ENCODE results near the gene CT45A1. TPM values are rescaled to one million over a fixed set of nuclear protein-coding genes. Genes with fewer than 3 reads are reported as not detected.
"Not testable (repeated sequence)": the region's sequence is repeated elsewhere in the genome, so short reads cannot be mapped to it uniquely, and the experiment has no call there.

CT45A1 gene, protein sequence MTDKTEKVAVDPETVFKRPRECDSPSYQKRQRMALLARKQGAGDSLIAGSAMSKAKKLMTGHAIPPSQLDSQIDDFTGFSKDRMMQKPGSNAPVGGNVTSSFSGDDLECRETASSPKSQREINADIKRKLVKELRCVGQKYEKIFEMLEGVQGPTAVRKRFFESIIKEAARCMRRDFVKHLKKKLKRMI
- not detected for total RNA-seq

DNA sequence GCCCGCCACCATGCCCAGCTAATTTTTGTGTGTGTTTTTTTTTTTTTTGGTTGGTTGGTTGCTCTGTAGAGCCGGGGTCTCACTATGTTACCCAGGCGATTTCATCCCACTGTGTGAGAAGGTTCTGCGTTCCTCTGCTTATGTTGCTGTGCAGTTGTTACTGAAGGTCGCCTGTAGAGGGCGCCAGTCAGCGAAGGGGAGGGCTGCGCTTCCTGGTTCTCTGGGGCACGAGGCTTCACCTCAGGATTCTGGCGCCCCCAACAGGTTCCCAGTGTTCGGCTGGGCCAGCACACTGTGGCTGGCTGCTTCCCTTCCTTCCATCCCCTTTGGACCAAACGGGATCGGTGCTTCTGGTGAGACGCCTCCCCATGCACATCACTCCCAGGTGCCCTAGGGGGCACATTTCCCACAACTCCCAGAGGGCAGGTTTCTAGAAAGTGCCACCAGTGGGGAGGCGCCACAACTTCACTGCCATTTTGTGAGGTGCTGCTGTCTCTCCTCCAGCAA lies at the start of gene CT45A1:
TSS of gene CT45A1 (plus strand) at position 457 of the 507 bp plus-strand sequence. CDS start 5,302 bp downstream, outside the sequence.
- H3K4me1 ChIP-seq; H3K27ac ChIP-seq; intact Hi-C loops (cut with DNase I; ENCODE audit: low total_unique reads); ATAC-seq; H3K27me3 ChIP-seq; H3K36me3 ChIP-seq; H3K4me3 ChIP-seq; in situ Hi-C loops (cut with MboI; ENCODE audit: low sequenced_read_pairs in 4 of 4); DNase-seq; H3K9me3 ChIP-seq: not testable (repeated sequence)

DNA sequence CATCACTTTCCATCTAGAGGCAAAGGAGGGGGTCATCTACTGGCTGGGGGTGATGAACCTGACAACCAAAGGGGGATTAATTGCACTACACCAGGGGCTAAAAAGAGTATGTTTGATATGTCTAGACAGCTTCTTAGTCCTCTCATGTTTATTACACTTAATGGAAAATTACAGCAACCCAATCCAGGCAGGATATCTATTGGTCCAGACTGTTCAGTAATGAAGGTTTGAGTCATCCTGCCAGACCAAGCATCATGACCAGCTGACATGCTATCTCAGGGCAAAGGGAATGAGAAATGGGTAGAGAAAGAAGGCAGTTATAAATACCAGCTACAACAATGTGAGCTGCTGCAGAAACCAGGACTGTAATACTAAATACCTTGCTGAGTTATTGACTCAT lies 40.5 kb upstream of the CT45A1 start:
- H3K9me3 ChIP-seq; DNase-seq; H3K4me1 ChIP-seq; H3K27ac ChIP-seq; H3K4me3 ChIP-seq; ATAC-seq; in situ Hi-C loops (cut with MboI; ENCODE audit: low sequenced_read_pairs in 4 of 4); H3K36me3 ChIP-seq; H3K27me3 ChIP-seq; intact Hi-C loops (cut with DNase I; ENCODE audit: low total_unique reads): not testable (repeated sequence)

DNA sequence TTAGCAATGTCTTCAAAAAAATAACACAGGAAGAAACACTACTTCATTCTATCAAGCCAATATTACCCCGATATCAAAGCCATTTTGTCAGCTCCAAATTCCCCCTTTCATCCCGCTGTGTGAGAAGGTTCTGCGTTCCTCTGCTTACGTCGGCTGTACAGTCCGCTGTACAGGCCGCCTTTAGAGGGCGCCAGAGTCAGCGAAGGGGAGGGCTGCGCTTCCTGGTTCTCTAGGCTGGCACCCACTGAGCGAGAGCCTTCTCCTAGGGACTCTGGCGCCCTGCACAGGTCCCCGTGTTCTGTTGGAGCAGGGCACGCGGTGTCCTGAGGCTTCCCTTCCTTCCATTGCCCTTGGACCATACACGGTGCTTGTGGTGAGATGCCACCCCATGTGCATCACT lies 25.3 kb upstream of the CT45A1 start:
- in situ Hi-C loops (cut with MboI; ENCODE audit: low sequenced_read_pairs in 4 of 4), result no loop called here
- Histone ChIP-seq H3K4me1 (no peaks in the 10 kb centered on the region), H3K9me3 (no peaks in the 10 kb centered on the region), H3K27ac (no peak overlapping the region), H3K36me3 (no peaks in the 10 kb centered on the region), H3K27me3 (peaks cover 0 to 2% (median 0%) of the 10 kb centered on the region in 3 donors), H3K4me3 (no peak overlapping the region)
- intact Hi-C loops (cut with DNase I; ENCODE audit: low total_unique reads), result no loop called here
- TF ChIP-seq, protein P1, sequence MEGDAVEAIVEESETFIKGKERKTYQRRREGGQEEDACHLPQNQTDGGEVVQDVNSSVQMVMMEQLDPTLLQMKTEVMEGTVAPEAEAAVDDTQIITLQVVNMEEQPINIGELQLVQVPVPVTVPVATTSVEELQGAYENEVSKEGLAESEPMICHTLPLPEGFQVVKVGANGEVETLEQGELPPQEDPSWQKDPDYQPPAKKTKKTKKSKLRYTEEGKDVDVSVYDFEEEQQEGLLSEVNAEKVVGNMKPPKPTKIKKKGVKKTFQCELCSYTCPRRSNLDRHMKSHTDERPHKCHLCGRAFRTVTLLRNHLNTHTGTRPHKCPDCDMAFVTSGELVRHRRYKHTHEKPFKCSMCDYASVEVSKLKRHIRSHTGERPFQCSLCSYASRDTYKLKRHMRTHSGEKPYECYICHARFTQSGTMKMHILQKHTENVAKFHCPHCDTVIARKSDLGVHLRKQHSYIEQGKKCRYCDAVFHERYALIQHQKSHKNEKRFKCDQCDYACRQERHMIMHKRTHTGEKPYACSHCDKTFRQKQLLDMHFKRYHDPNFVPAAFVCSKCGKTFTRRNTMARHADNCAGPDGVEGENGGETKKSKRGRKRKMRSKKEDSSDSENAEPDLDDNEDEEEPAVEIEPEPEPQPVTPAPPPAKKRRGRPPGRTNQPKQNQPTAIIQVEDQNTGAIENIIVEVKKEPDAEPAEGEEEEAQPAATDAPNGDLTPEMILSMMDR (IDR thresholded peaks at IDR 0.05 in 4 of 5, conservative IDR thresholded peaks at IDR 0.05 in 1 of 5), result no peak
- no peak for TF ChIP-seq POLR2A (IDR thresholded peaks at IDR 0.05)
- ATAC-seq, result no peak
- DNase-seq, result no peak

DNA sequence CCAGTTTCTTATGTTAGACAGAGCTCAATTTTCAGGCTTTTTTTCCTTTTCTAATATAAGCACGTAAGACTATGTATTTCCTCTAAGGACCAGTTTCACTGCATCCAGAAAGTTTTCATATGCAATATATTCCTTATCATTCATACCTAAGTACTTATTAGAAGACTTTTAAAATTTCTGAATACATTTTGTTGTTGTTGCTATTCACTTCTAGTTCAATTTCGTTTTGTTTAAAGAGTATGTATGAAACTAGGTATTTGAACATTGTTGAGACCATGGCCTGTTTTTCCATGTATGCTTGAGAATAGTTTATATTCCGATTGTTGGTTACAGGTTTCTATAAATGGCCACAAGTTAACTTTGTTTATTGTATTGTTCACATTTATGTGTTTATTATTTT lies 18.0 kb upstream of the CT45A1 start:
- in situ Hi-C loops (cut with MboI; ENCODE audit: low sequenced_read_pairs in 4 of 4) (no loop called here), intact Hi-C loops (cut with DNase I; ENCODE audit: low total_unique reads) (no loop called here)
- no peak for TF ChIP-seq POLR2A (IDR thresholded peaks at IDR 0.05)
- TF ChIP-seq, protein P1 (IDR thresholded peaks at IDR 0.05 in 4 of 5, conservative IDR thresholded peaks at IDR 0.05 in 1 of 5), result no peak
- H3K27ac ChIP-seq, result no peak overlapping the region
- ATAC-seq, result no peak
- H3K4me3 ChIP-seq, result no peak overlapping the region
- no peaks in the 10 kb centered on the region for H3K4me1 ChIP-seq
- no peak for DNase-seq
- H3K27me3 ChIP-seq, result peaks cover 0 to 2% (median 0%) of the 10 kb centered on the region in 3 donors
- no peaks in the 10 kb centered on the region for H3K36me3 ChIP-seq
- no peaks in the 10 kb centered on the region for H3K9me3 ChIP-seq

DNA sequence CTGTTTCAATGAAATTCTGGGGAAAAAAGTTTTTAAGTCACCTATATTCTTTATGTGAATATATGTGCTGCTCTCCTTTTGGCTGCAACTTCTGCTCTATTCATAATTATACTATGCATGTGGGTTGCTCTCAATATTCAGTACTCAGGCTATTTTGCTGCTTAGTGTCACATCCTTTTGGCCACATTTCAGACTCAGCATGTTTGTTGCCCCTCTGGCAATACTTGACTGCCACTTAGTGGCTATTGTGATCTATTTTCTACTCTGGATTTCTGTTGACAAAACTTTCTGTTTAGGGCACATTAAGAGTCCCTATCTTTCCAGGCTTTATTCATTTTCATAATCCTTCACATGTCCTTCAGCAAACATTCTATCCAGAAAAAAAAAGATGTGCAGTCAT lies 15.8 kb upstream of the CT45A1 start:
- intact Hi-C loops (cut with DNase I; ENCODE audit: low total_unique reads), result no loop called here
- TF ChIP-seq, protein P1 (IDR thresholded peaks at IDR 0.05 in 4 of 5, conservative IDR thresholded peaks at IDR 0.05 in 1 of 5), result no peak
- no peak for TF ChIP-seq POLR2A (IDR thresholded peaks at IDR 0.05)
- in situ Hi-C loops (cut with MboI; ENCODE audit: low sequenced_read_pairs in 4 of 4), result no loop called here
- no peak for ATAC-seq
- H3K4me1 ChIP-seq, result no peaks in the 10 kb centered on the region
- no peaks in the 10 kb centered on the region for H3K36me3 ChIP-seq
- no peak overlapping the region for H3K4me3 ChIP-seq
- no peak for DNase-seq
- no peaks in the 10 kb centered on the region for H3K9me3 ChIP-seq
- no peak overlapping the region for H3K27ac ChIP-seq
- no peaks in the 10 kb centered on the region for H3K27me3 ChIP-seq

DNA sequence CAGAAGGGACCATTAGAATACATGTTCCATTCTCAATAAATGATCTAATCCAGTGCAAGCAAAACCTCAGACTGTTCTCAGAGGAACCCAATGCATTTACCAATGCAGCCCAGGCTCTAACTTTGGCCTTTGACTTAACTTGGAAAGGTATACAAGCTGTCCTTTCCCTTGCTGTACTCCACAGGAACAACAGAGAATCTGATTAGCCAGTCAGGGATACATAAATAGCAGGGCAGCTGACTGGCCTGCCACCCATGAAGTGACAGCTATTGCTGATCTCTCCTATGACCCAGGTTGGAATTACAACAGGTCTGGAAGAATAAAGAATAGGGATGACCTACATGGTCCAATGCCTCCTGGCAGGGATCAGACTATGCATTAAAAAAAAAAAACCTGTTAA lies 14.5 kb upstream of the CT45A1 start:
- Histone ChIP-seq H3K27ac (no peak overlapping the region), H3K4me1 (no peaks in the 10 kb centered on the region), H3K27me3 (no peaks in the 10 kb centered on the region), H3K36me3 (no peaks in the 10 kb centered on the region), H3K4me3 (no peak overlapping the region), H3K9me3 (no peaks in the 10 kb centered on the region)
- ATAC-seq, result no peak
- in situ Hi-C loops (cut with MboI; ENCODE audit: low sequenced_read_pairs in 4 of 4), result no loop called here
- DNase-seq, result no peak
- TF ChIP-seq POLR2A (IDR thresholded peaks at IDR 0.05), result no peak
- TF ChIP-seq, protein P1 (IDR thresholded peaks at IDR 0.05 in 4 of 5, conservative IDR thresholded peaks at IDR 0.05 in 1 of 5), result no peak
- intact Hi-C loops (cut with DNase I; ENCODE audit: low total_unique reads), result no loop called here

Measured in gastrocnemius medialis (tissue), 4 donors.